HT1080 (cell line): Measurements from ENCODE around the gene BRAT1. TPM values are rescaled to one million over a fixed set of nuclear protein-coding genes. Genes with fewer than 3 reads are reported as not detected.
A peak's percentile ranks its signal among the peaks of the same experiment; 100 is the strongest.

Experiments
- DNase-seq: peaks from one replicate; pipeline ENCODE4 v3.0.0-alpha.2; 2015; ENCODE audit warnings: low read depth
- total RNA-seq: library from RNA; depleted of rRNA; stranded (reverse); fragments of >200 nt; shearing (Covaris generic); gene quantifications from 2 replicates; pipeline ENCODE4 v1.2.3, GENCODE V29; 2014

BRAT1 gene
- total RNA-seq, 1 experiment from 2014 or later: 56.2 TPM

DNA sequence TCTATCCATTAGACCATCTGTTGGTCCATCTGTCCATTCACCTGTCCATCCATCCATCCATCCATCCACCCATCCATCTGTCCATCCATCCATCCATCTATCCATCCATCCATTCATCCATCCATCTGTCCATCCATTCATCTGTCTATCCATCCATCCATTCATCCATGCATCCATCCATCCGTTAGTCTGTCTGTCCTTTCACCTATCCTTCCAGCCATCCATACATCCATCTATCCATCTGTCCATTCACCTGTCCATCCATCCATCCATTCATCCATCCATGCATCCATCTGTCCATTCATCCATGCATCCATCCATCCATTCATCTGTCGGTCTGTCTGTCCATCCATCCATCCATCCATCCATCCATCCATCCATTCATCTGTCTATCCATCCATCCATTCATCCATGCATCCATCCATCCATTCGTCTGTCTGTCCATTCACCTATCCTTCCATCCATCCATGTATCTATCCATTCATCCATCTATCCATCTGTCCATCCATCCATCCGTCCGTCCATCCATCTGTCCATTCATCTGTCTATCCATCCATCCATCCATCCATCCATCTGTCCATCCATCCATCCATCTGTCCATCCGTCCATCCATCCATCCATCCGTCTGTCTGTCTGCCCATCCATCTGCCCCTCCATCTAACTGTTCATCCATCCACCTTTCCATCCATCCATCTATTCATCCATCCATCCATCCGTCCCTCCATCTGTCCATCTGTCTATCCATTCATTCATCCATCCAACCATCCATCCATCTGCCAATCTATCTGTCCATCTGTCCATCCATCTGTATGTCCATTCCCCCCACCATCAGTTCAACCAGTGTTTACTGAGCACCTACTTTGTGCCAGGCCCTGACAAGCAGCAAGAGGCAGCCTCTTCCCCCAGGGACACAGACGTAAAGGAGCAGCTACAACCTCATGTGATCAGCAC is 40.6 kb downstream of the BRAT1 start:
- DNase-seq: no peak

DNA sequence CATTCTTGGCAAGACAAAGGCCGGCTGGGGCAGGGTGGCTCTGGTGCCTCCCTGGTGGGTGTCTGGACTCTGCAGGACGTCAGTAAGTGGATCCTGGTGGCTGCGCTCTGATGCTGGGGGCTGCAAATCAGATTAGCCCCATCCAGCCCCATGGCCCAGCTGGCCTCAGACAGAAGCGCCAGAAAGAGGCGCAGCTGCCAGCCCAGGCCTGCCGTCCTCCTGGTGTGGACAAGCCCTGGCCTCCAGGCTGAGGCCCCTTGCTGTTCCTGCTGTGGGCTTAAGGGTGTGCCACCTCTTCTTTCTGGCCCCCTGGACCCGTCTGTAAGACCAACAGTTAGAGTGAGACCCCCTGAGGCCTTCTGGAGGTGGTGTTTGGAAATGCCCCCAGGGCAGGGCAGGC is 41.6 kb downstream of the BRAT1 start:
- DNase-seq: no peak

DNA sequence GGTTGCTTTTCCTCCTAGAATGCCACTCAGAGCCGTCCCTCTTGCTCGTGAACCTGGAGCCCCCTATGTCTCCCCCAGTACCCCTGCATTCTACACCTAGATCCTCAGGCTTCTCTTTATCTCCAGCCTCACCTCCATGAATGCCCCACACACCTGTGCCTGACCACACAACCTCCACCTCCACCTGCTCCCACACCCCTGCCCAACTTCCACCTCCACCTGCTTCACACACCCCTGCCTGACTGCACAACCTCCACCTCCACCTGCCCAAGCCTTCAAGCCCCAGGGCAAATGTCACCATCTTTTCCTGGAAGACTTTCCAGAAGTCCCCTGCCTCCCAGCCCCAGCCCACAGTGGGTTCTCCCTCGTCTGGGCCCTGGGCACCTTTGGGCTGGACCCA is 42.6 kb downstream of the BRAT1 start:
- no peak for DNase-seq

DNA sequence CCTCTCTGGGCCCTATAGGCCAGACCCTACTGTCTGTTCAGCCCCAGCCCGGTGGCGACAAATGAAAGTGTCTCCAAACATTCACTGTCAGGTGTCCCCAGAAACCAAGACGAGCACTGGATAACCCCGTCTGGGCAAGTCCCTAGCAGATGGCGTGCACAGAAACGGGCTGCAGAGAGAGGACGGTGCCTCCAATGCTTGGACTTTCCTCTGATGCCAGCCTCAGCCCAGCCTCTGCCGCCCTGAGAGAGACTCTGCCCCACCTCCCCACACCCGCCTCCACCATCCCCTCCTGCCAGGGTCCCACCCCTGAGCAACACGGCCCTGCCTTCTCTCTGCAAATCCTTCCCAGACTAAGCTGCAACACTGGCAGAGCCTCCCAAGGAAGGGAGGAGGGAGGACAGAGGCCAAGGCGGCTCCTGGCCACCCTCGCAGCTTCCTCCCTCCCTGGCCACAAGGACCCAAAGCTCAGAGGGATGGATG is 43.1 kb downstream of the BRAT1 start:
- no peak for DNase-seq

DNA sequence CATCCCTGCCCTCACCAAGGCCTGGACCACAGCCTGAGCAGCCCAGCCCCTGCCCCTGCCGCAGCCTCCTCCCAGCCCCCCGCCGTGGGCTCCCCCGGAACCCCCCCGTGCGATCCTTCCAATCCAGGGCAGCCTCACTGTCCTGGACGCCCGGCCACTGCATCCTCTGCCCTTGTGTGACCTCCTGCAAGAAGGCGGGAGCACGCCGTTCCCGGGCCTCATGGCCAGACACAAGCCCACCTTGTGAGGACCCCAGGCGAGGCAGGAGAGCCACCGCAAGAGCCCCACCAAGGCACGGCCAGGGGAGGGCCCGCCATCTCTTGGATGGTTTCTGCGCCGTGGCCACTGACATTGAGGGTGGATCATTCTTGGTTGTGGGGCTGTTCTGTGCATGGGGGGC is 43.6 kb downstream of the BRAT1 start:
- no peak for DNase-seq

DNA sequence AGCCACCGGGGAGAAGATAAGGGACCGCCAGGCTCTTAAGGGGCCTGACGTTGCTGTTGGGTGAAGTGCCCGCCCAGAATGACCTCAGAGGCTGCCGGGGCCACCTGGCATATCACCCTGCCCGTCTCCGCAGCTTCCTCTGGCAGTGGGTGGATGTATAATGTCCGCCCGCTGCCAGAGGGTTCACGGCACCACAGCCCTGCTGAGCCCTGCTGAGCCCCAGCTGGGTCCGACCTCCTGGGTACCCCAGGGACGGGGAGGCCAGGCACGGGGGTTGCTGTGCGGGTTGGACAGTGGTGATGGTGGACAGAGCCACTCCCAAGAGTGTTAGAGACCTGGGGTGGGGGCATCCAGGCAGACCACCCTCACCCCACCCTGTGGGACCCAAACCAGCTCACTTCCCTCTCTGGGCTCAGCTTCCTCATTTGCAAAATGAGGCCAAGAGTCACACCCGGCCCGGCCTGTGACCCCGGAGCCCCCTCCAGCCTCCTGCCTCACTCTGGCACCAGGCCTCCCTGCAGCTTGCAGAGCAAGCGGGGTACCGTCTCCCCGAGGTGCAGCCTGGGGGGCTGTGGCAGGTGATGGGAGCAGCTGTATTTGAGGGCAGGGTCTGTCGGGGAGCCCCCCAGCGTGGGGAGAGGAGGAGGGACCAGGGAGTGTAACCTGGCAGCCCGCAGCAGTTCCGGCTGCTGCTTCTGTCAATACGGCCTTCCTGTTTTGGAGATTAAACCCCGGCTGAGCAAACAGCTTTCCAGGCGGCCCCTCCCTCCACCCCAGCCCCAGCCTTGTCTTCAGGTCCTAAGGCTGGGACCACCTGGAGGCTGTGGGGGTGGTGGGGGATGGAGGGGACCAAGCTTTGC is 44.2 kb downstream of the BRAT1 start:
- no peak for DNase-seq

DNA sequence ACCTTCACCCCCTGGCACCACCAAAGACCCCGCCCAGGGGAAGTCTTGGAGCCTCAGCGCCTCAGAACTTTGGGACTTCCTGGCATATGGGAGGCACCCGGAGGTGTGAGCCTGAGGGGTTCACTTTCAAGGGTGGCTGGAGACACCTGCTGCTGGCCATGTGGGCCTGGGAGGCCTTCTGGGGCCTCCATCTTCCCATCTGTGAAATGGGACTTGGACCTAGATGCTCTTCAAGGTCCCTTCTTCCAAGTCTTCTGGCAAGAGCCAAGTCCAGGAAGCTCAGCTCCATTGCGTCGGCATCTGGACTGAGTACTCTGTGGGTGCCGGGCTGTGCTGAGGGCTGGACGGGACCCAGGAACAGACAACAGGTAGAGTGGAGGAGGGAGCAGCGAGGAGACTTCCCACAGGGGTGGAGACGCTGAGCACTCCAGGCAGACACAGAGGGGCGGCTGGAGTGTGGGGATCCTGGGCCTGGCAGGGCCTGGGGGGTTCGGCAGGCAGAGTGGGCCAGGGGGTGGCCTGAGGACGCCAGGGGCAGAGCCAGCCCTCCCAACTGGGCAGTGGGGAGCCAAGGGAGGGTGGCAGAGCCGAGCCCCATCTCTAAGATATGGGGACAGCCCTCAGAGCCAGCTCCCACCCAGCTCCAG is 45.1 kb downstream of the BRAT1 start:
- DNase-seq: no peak

DNA sequence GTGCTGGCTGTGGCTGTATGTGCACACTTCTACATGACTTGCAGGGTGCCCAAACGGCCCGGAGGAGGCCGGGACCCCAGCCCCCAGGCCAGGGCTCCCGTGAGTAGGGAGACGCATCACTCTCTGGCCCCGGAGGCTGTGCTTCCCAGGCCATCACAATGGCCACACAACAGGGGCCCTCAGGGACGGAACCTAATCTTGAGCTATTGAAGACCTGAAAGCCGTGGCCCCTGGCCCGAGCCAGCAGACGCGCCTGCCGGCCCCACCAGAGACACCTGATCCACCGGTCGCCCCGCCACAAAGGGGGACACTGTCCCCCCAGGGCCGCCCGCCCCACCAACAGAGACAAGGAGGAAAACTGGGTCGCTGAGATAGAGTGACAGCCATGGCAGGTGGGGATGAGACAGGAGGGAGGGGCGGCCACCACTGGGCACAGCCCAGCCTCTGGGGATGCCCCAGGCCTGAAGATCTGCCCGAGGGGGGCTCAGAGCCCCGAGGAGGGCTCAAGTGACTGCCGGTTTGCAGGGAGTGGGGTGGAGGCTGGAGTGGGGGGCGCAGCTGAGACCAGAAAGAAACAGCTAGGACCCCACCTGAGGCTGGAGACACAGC is 45.9 kb downstream of the BRAT1 start:
- DNase-seq: no peak

DNA sequence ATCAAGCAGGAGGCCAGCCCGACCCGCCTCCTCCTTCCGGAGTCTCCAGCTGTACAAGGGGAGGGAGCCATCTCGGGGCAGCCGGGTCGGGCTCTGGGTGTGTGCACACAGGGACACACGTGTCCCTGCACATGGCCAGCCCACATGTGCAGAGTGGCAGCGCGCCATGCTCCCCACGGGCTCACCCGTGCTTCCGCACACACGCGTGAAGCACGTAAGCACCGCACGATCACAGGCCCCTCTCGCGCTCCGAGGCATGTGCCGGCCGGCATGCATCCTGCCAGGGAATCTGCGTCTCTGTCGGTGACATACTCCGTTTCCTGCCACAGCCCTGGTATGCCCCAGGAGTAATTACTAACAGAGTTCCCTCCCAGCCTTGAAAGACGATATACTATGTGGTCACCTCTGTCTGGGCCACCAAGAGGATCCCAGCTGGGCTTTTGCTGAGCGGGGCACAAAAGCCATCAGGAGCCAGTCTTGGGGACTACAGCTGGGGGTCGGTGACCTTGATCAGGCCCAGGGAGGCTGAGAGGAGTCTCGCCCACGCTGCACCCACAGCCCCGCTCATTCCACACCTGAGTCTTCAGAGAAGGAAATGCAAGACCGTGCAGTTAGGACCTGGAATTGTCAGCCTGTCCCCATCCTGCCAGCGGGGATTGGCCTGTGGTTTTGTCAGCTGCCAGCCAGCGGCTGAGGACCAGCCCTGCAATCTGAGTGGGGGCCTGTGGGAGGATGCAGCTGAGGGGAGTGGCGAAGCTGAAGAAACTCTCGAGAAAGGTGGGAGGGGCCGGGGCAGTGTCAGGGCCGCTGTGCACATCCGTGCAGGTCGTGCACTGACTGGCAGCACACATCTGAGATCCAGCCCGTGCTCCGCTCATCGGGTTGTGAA is 46.8 kb downstream of the BRAT1 start:
- DNase-seq: peak; percentile 57

DNA sequence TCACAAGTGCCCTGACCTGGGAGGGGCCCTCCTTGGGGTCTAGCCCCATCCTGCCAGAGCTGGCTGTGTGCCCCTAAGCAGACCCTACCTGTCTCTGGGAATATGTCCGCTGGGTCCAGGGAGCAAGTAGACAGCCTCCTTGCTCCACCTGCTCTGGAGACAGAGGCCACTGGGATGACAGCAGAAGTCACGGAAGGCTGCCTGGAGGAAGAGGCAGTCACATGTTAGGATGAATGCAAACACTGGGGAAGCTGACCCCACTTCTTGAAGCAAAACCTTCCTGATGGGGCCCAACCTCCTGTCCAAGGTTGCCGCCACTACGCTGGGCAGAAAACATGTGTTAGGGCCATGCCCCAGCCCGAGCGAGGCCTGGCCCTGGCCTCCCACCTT is 47.4 kb downstream of the BRAT1 start:
- no peak for DNase-seq

DNA sequence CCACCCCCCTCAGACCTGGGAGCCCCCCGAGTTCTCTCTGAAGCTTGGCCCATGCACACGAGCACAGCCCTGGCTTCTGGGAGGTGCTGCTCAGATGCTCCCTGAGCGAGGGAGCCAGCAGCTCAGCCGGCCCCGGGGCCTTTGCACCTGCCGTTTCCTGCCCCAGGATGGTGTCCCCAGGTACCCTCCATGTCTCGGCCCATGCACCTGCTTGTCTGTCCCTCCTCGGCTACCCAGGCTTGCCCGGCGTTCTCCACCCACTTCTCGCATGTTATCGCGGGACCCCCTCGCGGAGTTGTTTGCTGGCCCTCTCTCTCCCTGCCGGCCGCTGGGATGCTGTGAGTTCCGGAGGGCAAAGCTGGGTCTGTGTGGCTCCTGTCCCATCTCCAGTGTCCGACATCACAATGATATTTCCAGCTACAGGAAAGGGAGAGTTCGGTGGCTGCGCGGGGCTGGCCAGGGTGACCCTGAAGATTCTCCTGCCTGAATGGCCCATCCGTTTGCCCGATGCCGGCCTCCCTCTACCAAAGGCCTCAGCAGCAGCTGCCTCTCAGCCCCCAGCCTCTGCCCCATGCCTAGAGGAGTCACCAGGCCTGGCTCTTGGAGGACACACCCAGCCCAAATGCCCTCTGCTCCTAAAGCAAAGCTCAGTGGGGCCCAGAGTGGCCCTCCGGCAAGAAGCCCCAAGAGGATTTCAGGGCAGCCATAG is 48.0 kb downstream of the BRAT1 start:
- DNase-seq: no peak

DNA sequence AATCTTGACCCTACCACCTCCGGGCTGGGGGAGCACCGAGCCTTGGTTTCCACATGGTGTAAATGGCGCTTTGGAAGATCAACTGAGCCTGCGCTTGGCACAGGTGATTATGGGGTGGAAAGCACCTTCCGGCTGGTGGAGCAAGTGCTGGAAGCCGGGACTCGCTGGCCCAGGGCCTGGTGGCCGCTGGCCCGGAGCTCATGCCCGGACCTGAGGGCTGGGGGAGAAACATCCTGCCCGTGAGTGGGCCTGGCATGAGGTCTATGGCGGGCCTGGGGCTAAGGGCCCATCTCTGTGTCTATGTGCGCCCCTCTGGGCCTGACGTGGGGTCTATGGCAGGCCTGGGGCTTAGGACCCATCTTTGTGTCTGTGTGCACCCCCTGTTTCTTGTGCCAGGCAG is 49.9 kb downstream of the BRAT1 start:
- no peak for DNase-seq

DNA sequence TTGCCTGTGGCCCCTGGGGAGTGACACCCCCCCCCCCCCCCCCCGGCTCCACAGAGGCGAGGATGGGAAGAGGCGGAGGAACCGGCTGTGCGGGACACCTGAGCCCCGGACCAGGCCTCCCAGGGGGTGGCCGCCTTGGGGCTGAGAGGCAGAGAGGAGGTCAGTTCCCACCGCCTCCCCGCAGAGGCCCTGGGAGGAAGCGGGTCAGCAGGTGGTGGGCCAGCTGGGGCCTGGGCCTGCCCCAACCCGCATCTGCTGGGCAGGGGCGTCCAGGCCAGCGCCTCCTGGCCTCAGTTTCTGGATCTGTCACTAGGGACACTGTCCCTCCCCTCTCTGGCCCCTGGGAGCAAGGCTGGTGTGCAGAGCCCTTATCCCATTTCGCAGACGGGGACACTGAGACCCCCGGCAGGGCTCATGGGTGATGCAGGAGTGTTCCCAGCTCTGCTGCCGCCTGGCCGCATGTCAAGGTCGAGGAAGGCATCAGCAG is 50.4 kb downstream of the BRAT1 start:
- no peak for DNase-seq

DNA sequence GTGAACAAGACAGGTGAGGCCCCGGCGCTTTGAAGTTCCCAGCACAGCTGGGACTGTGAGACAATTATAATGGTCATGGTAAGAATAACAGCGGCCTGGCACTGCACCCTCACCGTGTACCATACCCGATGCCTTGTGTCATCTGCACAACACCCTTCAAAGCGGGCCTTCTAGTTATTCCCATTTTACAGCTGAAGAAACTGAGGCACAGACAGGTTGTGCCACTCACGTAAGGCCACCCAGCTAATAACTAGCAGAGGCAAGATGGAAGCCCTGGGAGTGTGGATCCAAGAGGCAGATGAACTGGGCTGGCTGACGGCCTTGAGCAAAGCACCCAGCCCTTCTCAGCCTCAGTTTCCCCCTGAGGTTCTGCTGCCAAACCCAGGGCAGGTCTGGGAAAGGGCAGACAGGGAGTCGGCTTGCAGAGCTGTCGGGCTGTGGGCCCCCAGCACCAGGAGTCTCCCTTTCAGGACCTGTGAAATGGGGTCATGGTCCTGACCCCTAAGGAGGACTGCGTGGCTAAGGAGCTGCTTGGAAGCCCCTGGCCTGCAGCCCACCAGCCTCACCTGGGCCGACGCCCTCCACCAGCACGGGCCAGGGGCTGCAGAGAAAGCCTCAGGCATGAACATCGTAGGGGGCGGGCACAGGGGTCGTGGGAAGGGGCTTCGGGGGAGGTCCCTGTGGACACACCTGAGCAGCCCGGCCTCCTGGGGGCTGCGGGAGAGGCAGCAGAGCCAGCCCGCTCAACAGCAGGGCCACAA is 51.0 kb downstream of the BRAT1 start:
- no peak for DNase-seq

DNA sequence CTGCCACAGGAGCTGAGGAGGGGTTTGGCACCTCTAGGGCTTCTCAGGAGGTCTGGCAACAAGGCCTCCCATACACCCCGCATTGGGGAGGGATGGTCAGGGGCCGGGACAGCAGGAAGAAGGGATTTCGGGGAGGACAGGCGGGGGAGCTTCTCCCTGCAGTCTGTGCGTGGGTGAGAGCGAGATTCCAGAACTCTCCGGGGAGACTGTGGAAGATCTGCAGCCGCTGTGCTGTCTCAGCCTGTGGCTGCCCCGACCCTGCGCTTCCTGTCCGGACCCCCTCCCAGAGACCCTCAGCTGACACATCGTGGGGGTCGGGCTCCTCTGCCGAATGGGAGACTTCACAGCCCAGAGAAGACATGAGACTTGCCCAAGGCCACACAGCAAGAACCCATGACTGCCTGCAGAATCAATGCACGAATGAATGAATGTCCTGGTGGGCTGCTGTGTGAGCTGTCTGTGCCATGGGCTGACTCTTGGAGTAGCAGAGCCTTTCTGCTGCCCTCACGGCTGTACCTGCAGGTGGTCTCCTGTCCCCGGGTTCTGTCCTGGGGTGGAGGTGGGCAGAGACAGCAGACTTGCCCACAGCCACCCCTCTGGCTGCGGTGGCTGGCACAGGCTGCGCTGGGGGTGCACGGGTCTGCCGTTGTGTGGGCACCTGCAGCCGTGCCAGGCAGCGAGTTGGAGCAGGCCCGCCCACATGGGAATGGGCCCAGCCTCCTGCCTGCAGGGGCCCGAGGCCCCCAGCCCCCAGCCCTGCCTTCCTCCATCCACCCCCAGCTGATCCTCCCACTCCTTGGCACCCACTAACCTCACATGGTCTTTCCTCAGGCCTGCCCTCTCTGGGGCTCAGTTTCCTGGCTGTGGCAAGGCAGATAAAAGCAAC is 52.0 kb downstream of the BRAT1 start:
- no peak for DNase-seq

DNA sequence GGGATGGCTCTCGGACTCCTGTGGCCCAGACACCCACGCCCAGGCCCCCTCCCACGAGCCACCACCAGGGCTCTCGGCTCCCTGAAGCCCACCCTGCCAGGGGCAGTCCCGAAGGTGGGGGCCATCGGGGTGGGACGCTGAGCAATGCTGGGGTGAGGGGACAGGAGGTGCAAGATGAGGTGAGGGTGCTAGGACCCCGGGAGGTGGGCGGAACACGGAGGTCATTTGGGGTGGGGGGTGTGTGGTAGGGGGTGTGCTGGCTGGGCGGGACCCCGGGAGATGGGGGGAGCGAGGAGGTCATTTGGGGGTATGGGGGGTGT is 52.7 kb downstream of the BRAT1 start:
- no peak for DNase-seq

DNA sequence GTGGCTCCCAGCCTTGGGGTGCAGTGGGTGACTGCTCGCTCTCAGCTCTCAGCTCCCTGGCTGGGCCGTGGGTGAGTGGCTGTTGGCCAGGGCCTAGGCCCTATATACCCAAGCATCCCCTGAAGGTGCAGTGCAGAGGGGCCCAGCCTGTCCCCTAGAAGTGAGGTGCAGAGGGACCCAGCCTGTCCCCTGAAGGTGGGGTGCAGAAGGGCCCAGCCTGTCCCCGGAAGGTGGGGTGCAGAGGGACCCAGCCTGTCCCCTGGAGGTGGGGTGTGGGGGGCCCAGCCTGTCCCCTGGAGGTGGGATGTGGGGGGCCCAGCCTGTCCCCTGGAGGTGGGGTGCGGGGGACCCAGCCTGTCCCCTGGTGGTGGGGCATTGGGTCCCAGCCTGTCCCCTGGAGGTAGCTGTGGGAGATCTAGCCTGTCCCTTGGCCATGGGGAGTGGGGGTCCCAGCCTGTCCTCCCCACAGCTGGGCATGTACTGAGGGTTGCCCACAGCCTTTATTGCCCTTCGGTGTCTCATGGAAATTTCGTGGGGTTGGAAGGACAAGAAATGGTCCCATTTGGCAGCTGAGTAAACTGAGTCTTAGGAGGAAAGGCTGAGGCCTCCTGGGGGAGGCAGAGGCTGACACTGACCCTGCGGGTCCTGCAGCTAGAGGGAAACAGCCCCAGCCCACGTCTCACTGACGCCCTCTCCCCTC is 53.2 kb downstream of the BRAT1 start:
- no peak for DNase-seq
